ENCODE results near the gene DTHD1.

DTHD1 gene

DNA sequence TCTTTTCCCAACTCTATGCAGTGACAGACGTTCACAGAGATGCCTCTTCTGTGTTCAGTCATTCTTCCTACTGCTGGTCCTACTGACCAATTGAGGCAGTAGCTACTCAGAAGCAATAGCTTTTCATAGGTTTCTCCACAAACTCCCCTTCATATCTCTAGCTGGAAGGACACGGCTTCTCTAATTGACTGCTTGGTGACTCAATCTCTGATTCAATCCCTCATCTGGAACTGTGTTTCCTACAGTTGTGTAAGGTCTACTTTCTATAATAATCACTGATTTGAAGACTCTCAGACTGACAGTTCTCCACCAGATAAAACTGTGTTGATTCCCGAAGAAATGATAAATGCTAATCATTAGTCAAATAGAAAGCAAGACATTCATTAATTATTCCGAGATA, 111.5 kb downstream of the DTHD1 start:
- TF ChIP-seq, protein P1, sequence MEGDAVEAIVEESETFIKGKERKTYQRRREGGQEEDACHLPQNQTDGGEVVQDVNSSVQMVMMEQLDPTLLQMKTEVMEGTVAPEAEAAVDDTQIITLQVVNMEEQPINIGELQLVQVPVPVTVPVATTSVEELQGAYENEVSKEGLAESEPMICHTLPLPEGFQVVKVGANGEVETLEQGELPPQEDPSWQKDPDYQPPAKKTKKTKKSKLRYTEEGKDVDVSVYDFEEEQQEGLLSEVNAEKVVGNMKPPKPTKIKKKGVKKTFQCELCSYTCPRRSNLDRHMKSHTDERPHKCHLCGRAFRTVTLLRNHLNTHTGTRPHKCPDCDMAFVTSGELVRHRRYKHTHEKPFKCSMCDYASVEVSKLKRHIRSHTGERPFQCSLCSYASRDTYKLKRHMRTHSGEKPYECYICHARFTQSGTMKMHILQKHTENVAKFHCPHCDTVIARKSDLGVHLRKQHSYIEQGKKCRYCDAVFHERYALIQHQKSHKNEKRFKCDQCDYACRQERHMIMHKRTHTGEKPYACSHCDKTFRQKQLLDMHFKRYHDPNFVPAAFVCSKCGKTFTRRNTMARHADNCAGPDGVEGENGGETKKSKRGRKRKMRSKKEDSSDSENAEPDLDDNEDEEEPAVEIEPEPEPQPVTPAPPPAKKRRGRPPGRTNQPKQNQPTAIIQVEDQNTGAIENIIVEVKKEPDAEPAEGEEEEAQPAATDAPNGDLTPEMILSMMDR (IDR thresholded peaks at IDR 0.05; ENCODE audit: low read depth, low read length), result no peak
- H3K4me3 ChIP-seq (ENCODE audit: low read depth, low read length), result no peak overlapping the region
